Measurements from ENCODE around the gene MRPL39. TPM values are rescaled to one million over a fixed set of nuclear protein-coding genes. Genes with fewer than 3 reads are reported as not detected.

The MRPL39 gene
- total RNA-seq, 2 donors from 2014 or later = 44.0 to 50.2 TPM

DNA sequence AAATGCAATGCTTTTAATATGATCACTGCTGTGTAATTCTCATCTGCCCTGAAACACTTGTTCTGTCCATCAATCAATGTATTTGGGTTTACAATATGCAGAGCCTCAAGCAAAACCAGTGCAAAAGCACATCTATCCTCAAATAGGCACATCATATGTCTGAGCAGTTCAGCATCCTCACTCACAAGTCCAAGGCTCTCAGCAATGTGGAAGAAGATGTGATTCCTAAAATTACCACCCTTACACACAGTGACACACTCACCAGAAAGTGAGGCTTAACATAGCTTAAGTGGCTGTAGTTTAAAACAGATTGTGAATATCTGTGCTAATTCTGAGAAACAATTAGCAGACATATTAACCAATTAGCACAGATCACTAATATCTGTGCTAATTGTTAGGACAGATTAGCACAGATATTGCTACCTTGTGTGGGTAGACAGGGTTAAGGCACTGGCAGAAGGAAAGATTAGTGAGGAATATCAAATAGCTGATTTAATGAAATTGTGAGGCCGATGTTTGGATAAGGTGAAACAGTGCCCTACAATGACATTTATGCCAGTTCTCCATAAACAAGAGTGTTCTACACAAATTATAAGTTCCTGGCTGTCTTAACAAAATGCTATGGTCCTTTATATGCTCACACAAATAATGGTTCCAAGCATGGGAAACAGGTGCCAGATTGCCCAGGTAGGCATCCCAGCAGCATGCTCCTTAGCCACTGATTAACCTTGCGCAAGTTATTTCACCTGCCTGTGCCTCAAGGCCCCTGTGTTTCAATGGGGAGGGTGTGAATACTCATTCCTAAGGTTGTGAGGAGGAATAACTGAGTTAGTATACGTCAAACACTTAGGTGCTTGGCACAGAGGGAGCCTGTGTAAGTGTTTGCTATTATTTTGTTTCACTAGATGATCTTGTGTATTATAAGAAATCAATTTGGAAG is 41.7 kb downstream of the MRPL39 start:
- H3K4me3 ChIP-seq = no peak overlapping the region
- no peak overlapping the region for H3K27ac ChIP-seq
- H3K36me3 ChIP-seq = no peaks in the 10 kb centered on the region
- TF ChIP-seq, protein P1, sequence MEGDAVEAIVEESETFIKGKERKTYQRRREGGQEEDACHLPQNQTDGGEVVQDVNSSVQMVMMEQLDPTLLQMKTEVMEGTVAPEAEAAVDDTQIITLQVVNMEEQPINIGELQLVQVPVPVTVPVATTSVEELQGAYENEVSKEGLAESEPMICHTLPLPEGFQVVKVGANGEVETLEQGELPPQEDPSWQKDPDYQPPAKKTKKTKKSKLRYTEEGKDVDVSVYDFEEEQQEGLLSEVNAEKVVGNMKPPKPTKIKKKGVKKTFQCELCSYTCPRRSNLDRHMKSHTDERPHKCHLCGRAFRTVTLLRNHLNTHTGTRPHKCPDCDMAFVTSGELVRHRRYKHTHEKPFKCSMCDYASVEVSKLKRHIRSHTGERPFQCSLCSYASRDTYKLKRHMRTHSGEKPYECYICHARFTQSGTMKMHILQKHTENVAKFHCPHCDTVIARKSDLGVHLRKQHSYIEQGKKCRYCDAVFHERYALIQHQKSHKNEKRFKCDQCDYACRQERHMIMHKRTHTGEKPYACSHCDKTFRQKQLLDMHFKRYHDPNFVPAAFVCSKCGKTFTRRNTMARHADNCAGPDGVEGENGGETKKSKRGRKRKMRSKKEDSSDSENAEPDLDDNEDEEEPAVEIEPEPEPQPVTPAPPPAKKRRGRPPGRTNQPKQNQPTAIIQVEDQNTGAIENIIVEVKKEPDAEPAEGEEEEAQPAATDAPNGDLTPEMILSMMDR (IDR thresholded peaks at IDR 0.05) = no peak
- H3K27me3 ChIP-seq = no peaks in the 10 kb centered on the region
- H3K4me1 ChIP-seq = peaks cover 4% of the 10 kb centered on the region
- DNase-seq = no peak
- intact Hi-C loops (cut with DNase I) = no loop called here
- H3K9ac ChIP-seq (ENCODE audit: low read depth in 2 of 2, low read length in 2 of 2) = no peak overlapping the region
- H3K9me3 ChIP-seq = no peaks in the 10 kb centered on the region

DNA sequence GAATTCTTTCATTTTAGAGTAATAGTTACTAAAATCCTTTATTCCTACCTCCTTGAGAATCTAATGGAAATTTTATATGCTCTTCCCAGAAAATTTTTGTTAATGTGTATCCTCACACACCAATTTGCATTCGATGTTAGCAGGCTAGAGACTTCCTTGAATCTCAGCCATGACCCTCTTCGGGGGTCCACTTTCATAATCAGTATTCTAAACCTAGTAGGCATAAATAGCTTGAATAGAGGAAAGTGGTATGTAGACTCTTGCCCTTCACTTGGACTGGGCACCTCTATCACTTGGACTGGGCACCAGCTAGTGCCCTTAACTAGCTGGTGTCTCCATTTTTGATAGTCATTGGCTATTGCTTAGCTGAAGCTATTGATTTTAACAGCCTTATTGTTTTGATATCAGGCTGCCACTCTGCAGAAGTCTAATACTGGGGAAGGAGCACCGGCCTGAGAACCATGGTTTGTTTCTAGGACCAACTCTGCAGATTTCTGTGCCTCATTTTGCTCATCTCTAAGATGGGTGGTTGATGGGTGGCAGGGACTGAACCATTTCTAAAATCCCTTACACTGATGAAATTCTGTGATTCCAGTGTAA is 42.8 kb downstream of the MRPL39 start:
- Histone ChIP-seq H3K27me3 (no peaks in the 10 kb centered on the region), H3K9me3 (no peaks in the 10 kb centered on the region), H3K4me3 (no peak overlapping the region), H3K9ac (ENCODE audit: low read depth in 2 of 2, low read length in 2 of 2) (no peak overlapping the region), H3K4me1 (peaks cover 4% of the 10 kb centered on the region), H3K36me3 (no peaks in the 10 kb centered on the region), H3K27ac (no peak overlapping the region)
- intact Hi-C loops (cut with DNase I) = no loop called here
- TF ChIP-seq, protein P1 (IDR thresholded peaks at IDR 0.05) = no peak
- DNase-seq = no peak

DNA sequence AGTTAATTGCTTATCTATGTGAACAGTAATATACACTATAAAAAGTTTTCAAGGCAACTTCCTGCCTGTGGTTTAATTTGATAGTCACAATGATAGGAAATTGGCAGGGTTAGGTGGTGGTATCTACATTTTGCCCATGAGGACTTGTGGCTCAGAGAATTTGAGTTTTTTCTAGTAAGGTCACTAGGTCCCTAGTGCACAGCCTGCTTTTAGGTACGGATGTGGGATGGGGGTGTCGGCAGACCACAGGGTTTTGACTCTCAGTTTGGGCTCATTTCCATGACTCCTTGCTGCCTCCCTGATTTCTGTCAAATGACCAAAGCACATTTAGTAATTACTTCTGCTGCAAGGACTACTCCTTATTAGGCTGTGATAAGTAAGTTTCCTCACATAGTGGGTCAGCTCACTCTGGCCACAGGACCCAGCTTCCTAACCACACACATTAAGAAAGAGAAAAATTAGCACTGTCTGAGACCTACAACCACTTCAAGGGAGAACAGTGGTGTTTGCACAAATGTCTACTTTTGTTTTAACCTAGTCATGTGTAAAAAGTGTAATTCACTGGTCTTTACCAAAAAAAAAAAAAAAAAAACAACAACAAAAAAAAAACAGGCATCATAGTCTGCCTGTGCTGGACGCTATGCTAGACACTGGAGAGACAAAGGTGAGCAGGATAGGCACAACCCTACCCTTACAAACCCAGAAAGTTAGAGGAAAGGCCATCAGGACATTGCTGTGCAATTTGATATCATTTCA is 43.7 kb downstream of the MRPL39 start:
- Histone ChIP-seq H3K36me3 (no peaks in the 10 kb centered on the region), H3K9me3 (no peaks in the 10 kb centered on the region), H3K4me3 (no peak overlapping the region), H3K27me3 (no peaks in the 10 kb centered on the region), H3K9ac (ENCODE audit: low read depth in 2 of 2, low read length in 2 of 2) (no peak overlapping the region), H3K4me1 (peaks cover 4% of the 10 kb centered on the region), H3K27ac (no peak overlapping the region)
- TF ChIP-seq, protein P1 (IDR thresholded peaks at IDR 0.05) = no peak
- no peak for DNase-seq
- intact Hi-C loops (cut with DNase I) = no loop called here

DNA sequence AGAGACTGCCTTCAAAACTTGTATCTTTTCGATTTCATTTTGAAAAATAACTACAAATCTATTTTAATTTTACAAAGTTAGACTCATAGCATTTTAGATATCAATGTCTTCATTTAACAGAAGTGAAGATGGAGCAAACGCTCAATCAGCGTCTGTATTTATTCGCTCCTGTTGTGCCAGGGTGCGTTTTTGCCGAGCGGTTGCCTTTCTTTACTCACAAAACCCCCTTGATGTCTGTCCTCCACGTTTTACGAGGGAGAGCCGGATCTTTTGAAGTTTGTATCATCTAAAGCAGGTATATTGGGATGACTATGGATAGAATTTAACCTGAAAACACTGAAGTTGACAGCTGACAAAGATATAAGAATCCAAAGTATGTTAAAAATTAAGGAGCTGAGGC is 44.6 kb downstream of the MRPL39 start:
- H3K36me3 ChIP-seq = no peaks in the 10 kb centered on the region
- H3K4me3 ChIP-seq = peak overlapping the region; percentile 61
- H3K9ac ChIP-seq (ENCODE audit: low read depth in 2 of 2, low read length in 2 of 2) = peak overlapping the region; percentile 47 to 48
- no peaks in the 10 kb centered on the region for H3K9me3 ChIP-seq
- TF ChIP-seq, protein P1 (IDR thresholded peaks at IDR 0.05) = no peak
- intact Hi-C loops (cut with DNase I) = no loop called here
- H3K4me1 ChIP-seq = peaks cover 4% of the 10 kb centered on the region
- H3K27ac ChIP-seq = no peak overlapping the region
- no peak for DNase-seq
- no peaks in the 10 kb centered on the region for H3K27me3 ChIP-seq
